Natural killer cell (primary cell): ENCODE results near the gene PRR14L. TPM values are rescaled to one million over a fixed set of nuclear protein-coding genes. Genes with fewer than 3 reads are reported as not detected.
A peak's percentile ranks its signal among the peaks of the same experiment; 100 is the strongest.

Source experiments
- ATAC-seq, 3 donors: fragments of 150-1000 bp in 2 of 3; fragments of 200-7000 bp in 1 of 3; cut with Tn5 transposase; 1 replicate in 1 of 3; 2 replicates in 2 of 3; pipeline ENCODE4 v1.10.0; 2021; ENCODE audit warnings: mild to moderate bottlenecking in 2 of 3, moderate library complexity in 2 of 3
- DNase-seq, 2 donors: peaks; one replicate each; pipeline versions ENCODE4 v3.0.0 to v3.0.0-alpha.2; 2013 to 2021; ENCODE audit warnings: mixed read lengths in 1 of 2
- H3K27ac ChIP-seq: one replicate; pipeline ENCODE4 v1.5.1; 2013; ENCODE audit warnings: mild to moderate bottlenecking, low read length
- H3K27me3 ChIP-seq: one replicate; pipeline ENCODE4 v1.6.1; 2013; ENCODE audit warnings: low read length; ENCODE audit not compliant: control insufficient read depth, insufficient read depth
- H3K36me3 ChIP-seq: one replicate; pipeline ENCODE4 v1.6.1; 2013; ENCODE audit warnings: low read length; ENCODE audit not compliant: control insufficient read depth, insufficient read depth
- H3K4me1 ChIP-seq: one replicate; pipeline ENCODE4 v1.6.1; 2013; ENCODE audit warnings: low read length; ENCODE audit not compliant: control insufficient read depth, insufficient read depth
- H3K4me3 ChIP-seq: one replicate; pipeline ENCODE4 v1.5.1; 2013; ENCODE audit warnings: low read length
- H3K9me3 ChIP-seq: one replicate; pipeline ENCODE4 v1.6.1; 2013; ENCODE audit warnings: low read length; ENCODE audit not compliant: control insufficient read depth, insufficient read depth
- H3K27ac Mint-ChIP-seq, 2 donors: one replicate each; pipeline ENCODE4 v1.8.0; 2022; ENCODE audit warnings: mild to moderate bottlenecking in 2 of 2, mixed read lengths in 2 of 2, moderate library complexity in 1 of 2
- H3K27me3 Mint-ChIP-seq, 2 donors: one replicate each; pipeline ENCODE4 v1.8.0; 2022; ENCODE audit warnings: low read depth in 2 of 2, mixed read lengths in 2 of 2
- H3K36me3 Mint-ChIP-seq: one replicate; pipeline ENCODE4 v1.8.0; 2022; ENCODE audit warnings: mixed read lengths
- H3K4me1 Mint-ChIP-seq, 2 donors: one replicate each; pipeline ENCODE4 v1.8.0; 2022; ENCODE audit warnings: mixed read lengths in 2 of 2
- H3K4me3 Mint-ChIP-seq: one replicate; pipeline ENCODE4 v1.8.0; 2022; ENCODE audit warnings: mild to moderate bottlenecking, moderate library complexity, mixed read lengths
- H3K9me3 Mint-ChIP-seq, 2 donors: one replicate each; pipeline ENCODE4 v1.8.0; 2022; ENCODE audit warnings: mixed read lengths in 2 of 2
- CTCF ChIP-seq: fragments of 200-600 bp; IDR thresholded peaks from one replicate; pipeline ENCODE4 v1.8.0; 2022; ENCODE audit warnings: antibody characterized with exemption
- WGBS: methylation state at CpG from one replicate; pipeline ENCODE4 v1.1.7; 2013; ENCODE audit warnings: missing lambda C conversion rate; ENCODE audit not compliant: insufficient coverage; 5-methylcytosine and 5-hydroxymethylcytosine counted together
- intact Hi-C: fragments of 100-400 bp; cut with micrococcal nuclease; formaldehyde crosslinking; loops from one replicate; pipeline ENCODE4 v1.14.2; 2022
- total RNA-seq, 4 donors: library from RNA; stranded (reverse); fragments of 120-200 nt in 1 of 4; gene quantifications; one replicate each; pipeline versions ENCODE4 v1.2.3 to v1.2.4, GENCODE V29; 2013 to 2022

PRR14L gene
- total RNA-seq, 3 donors from 2014 or later (not counting 1 experiment from before 2014, with no cell fraction given) = 39.3 to 54.1 (median 54.0) TPM

GRCh38 chr22:31737932-31738331 lies 12.0 kb downstream of the PRR14L start:
- Histone ChIP-seq H3K36me3 (peaks cover 26% of the 10 kb centered on the region), H3K9me3 (no peaks in the 10 kb centered on the region), H3K4me1 (no peaks in the 10 kb centered on the region), H3K4me3 (no peak overlapping the region), H3K27me3 (no peaks in the 10 kb centered on the region), H3K27ac (no peak overlapping the region)
- Mint-ChIP-seq H3K36me3 (peaks cover 9% of the 10 kb centered on the region), H3K4me1 (peaks cover 25 to 41% of the 10 kb centered on the region in 2 donors), H3K4me3 (no peak overlapping the region), H3K27me3 (no peaks in the 10 kb centered on the region), H3K27ac (peak overlapping the region; percentile 30 to 47), H3K9me3 (no peaks in the 10 kb centered on the region)
- DNase-seq = no peak
- intact Hi-C loops = no loop called here
- WGBS = 88% methylated on average over 5 of the region's 5 CpGs
- no peak for TF ChIP-seq CTCF
- ATAC-seq = no peak

- H3K27ac Mint-ChIP-seq = no peak overlapping the region
- intact Hi-C loops = no loop called here
- H3K36me3 ChIP-seq = peaks cover 26% of the 10 kb centered on the region
Observed at GRCh38 chr22:31736458-31736857, 13.5 kb downstream of the PRR14L start.

GRCh38 chr22:31734512-31734911 lies 15.4 kb downstream of the PRR14L start:
- no peak for ATAC-seq
- no peak overlapping the region for H3K27ac ChIP-seq
- TF ChIP-seq CTCF = no peak
- 100% methylated on average over 1 of the region's 1 CpG for WGBS
- peaks cover 9% of the 10 kb centered on the region for H3K36me3 Mint-ChIP-seq
- no peaks in the 10 kb centered on the region for H3K27me3 Mint-ChIP-seq
- H3K9me3 Mint-ChIP-seq = no peaks in the 10 kb centered on the region
- H3K4me3 ChIP-seq = no peak overlapping the region
- H3K4me3 Mint-ChIP-seq = no peak overlapping the region
- H3K4me1 ChIP-seq = no peaks in the 10 kb centered on the region
- H3K27me3 ChIP-seq = no peaks in the 10 kb centered on the region
- H3K9me3 ChIP-seq = no peaks in the 10 kb centered on the region
- H3K27ac Mint-ChIP-seq = peak overlapping the region in 1 of 2 donors; percentile 70
- peaks cover 19% of the 10 kb centered on the region for H3K36me3 ChIP-seq
- intact Hi-C loops = no loop called here
- H3K4me1 Mint-ChIP-seq = peaks cover 30 to 37% of the 10 kb centered on the region in 2 donors
- no peak for DNase-seq

More at GRCh38 chr22:31736458-31736857, 13.5 kb downstream of the PRR14L start:
- Mint-ChIP-seq H3K27me3 (no peaks in the 10 kb centered on the region), H3K4me3 (no peak overlapping the region), H3K4me1 (peaks cover 30 to 41% of the 10 kb centered on the region in 2 donors), H3K9me3 (no peaks in the 10 kb centered on the region), H3K36me3 (peaks cover 9% of the 10 kb centered on the region)
- ATAC-seq = no peak
- H3K27ac ChIP-seq = no peak overlapping the region
- H3K4me3 ChIP-seq = no peak overlapping the region
- no peaks in the 10 kb centered on the region for H3K27me3 ChIP-seq
- WGBS = 97% methylated on average over 2 of the region's 2 CpGs
- H3K4me1 ChIP-seq = no peaks in the 10 kb centered on the region
- no peaks in the 10 kb centered on the region for H3K9me3 ChIP-seq
- TF ChIP-seq CTCF = no peak
- no peak for DNase-seq

GRCh38 chr22:31733580-31734079 lies 16.3 kb downstream of the PRR14L start:
- H3K27ac ChIP-seq = no peak overlapping the region
- Mint-ChIP-seq H3K4me1 (peaks cover 29 to 31% of the 10 kb centered on the region in 2 donors), H3K4me3 (no peak overlapping the region), H3K9me3 (no peaks in the 10 kb centered on the region), H3K36me3 (peaks cover 8% of the 10 kb centered on the region), H3K27ac (peak overlapping the region in 1 of 2 donors; percentile 70), H3K27me3 (no peaks in the 10 kb centered on the region)
- peaks cover 11% of the 10 kb centered on the region for H3K36me3 ChIP-seq
- intact Hi-C loops = no loop called here
- no peaks in the 10 kb centered on the region for H3K9me3 ChIP-seq
- 63% methylated on average over 7 of the region's 7 CpGs for WGBS
- no peak for TF ChIP-seq CTCF
- no peaks in the 10 kb centered on the region for H3K27me3 ChIP-seq
- H3K4me1 ChIP-seq = no peaks in the 10 kb centered on the region
- ATAC-seq = no peak
- H3K4me3 ChIP-seq = no peak overlapping the region
- DNase-seq = no peak
